HepG2 (cell line): ENCODE results near the gene NABP1. TPM values are rescaled to one million over a fixed set of nuclear protein-coding genes. Genes with fewer than 3 reads are reported as not detected.

Source experiments
- ATAC-seq: fragments of 200-7000 bp; cut with Tn5 transposase; 3 replicates; pipeline ENCODE4 v1.9.1; 2020; ENCODE audit warnings: mild to moderate bottlenecking, moderate library complexity
- BruUV-seq: library from RNA; stranded (reverse); fragments of 400-500 nt; replicated peaks from 2 replicates; lab custom pipeline; 2021; lab: Mats Ljungman, UMichigan
- CTCF ChIA-PET: fragments of 300-600 bp; formaldehyde crosslinking; extraction: SDS; loops from one replicate; lab custom pipeline; 2021; ENCODE audit warnings: low total read pairs, inconsistent platforms, low intra/inter-chr PET ratio; lab: Yijun Ruan, JAX
- POLR2A ChIA-PET: fragments of 350-600 bp; sonication (Branson Sonifier 250); formaldehyde crosslinking; loops from one replicate; lab custom pipeline; 2020; ENCODE audit warnings: antibody characterized with exemption, inconsistent platforms; lab: Yijun Ruan, JAX
- DNase-seq: peaks from one replicate; pipeline ENCODE4 v3.0.0-alpha.2; 2015; ENCODE audit warnings: low spot score
- FAIRE-seq: peaks from 3 replicates; lab custom pipeline; 2011; peaks lifted over from hg19 to GRCh38; lab: Jason Lieb, UNC
- H2AFZ ChIP-seq: one replicate; pipeline ENCODE4 v1.6.1; 2011; ENCODE audit warnings: low read length, inconsistent platforms
- H3K27ac ChIP-seq: fragments of 300-600 bp; 3 replicates; pipeline ENCODE4 v1.8.0; 2011; ENCODE audit warnings: mixed run types, mild to moderate bottlenecking, mixed read lengths, low read length, inconsistent platforms; ENCODE audit not compliant: insufficient read depth; ENCODE audit errors: extremely low read length
- H3K27me3 ChIP-seq, 2 experiments: fragments of 200-600 bp in 1 of 2; 2 replicates in 1 of 2; 3 replicates in 1 of 2; pipeline versions ENCODE4 v1.6.0 to v1.8.0; 2011; ENCODE audit warnings: low read length in 2 of 2, mild to moderate bottlenecking in 2 of 2, moderate library complexity in 2 of 2, inconsistent platforms in 1 of 2; ENCODE audit not compliant: insufficient read depth in 2 of 2, control insufficient read depth in 1 of 2
- H3K36me3 ChIP-seq, 2 experiments: fragments of 200-600 bp in 1 of 2; replicated peaks in 1 of 2; 2 replicates in 1 of 2; 3 replicates in 1 of 2; pipeline versions ENCODE4 v1.5.1 to v1.8.0; 2011; ENCODE audit warnings: low read length in 2 of 2, inconsistent platforms in 1 of 2; ENCODE audit not compliant: insufficient read depth in 2 of 2, control insufficient read depth in 1 of 2
- H3K4me1 ChIP-seq: 2 replicates; pipeline ENCODE4 v1.5.1; 2012; ENCODE audit warnings: low read length, inconsistent platforms; ENCODE audit not compliant: insufficient read depth
- H3K4me2 ChIP-seq: 2 replicates; pipeline ENCODE4 v1.6.0; 2011; ENCODE audit warnings: low read depth, low read length, inconsistent platforms
- H3K4me3 ChIP-seq, 3 experiments: fragments of 200-600 bp in 1 of 3; sonication (generic), shearing (Covaris generic) in 1 of 3; replicated peaks in 1 of 3; 2 replicates each; pipeline ENCODE4 v1.5.1; 2011 to 2016; ENCODE audit warnings: low read length in 3 of 3, inconsistent platforms in 2 of 3, low read depth in 2 of 3, mild to moderate bottlenecking in 2 of 3, control low read depth in 1 of 3, mixed read lengths in 1 of 3; ENCODE audit not compliant: insufficient read depth in 1 of 3
- H3K79me2 ChIP-seq: one replicate; pipeline ENCODE4 v1.6.1; 2011; ENCODE audit warnings: low read length, inconsistent platforms; ENCODE audit not compliant: insufficient read depth
- H3K9ac ChIP-seq: 2 replicates; pipeline ENCODE4 v1.6.0; 2011; ENCODE audit warnings: mild to moderate bottlenecking, low read depth, low read length, inconsistent platforms; ENCODE audit not compliant: insufficient read depth
- H3K9me3 ChIP-seq: 2 replicates; pipeline ENCODE4 v1.5.1; 2012; ENCODE audit warnings: mild to moderate bottlenecking, low read length
- H4K20me1 ChIP-seq: 2 replicates; pipeline ENCODE4 v1.6.0; 2011; ENCODE audit warnings: inconsistent platforms, mild to moderate bottlenecking, low read length, moderate library complexity; ENCODE audit not compliant: insufficient read depth
- ATAD3A ChIP-seq: sonication (generic); formaldehyde crosslinking; IDR thresholded peaks from 2 replicates; pipeline ENCODE4 v1.4.0; 2020; ENCODE audit warnings: missing genetic modification reagents
- CREBL2 ChIP-seq: sonication (generic); formaldehyde crosslinking; IDR thresholded peaks from 2 replicates; pipeline ENCODE4 v1.8.1; 2023; ENCODE audit warnings: missing genetic modification reagents, mild to moderate bottlenecking, borderline replicate concordance
- ELF3 ChIP-seq: IDR thresholded peaks from 2 replicates; pipeline ENCODE4 v1.6.1; 2016; ENCODE audit warnings: missing genetic modification reagents, missing compliant biosample characterization
- GATAD2A ChIP-seq: IDR thresholded peaks from 2 replicates; pipeline ENCODE4 v1.6.1; 2016
- GMEB1 ChIP-seq: sonication (generic); formaldehyde crosslinking; IDR thresholded peaks from 2 replicates; pipeline ENCODE4 v1.5.1; 2020; ENCODE audit warnings: missing genetic modification reagents, mild to moderate bottlenecking, borderline replicate concordance
- HOXA9 ChIP-seq: sonication (generic); formaldehyde crosslinking; IDR thresholded peaks from 2 replicates; pipeline ENCODE4 v1.8.1; 2022; ENCODE audit warnings: missing genetic modification reagents, mild to moderate bottlenecking, moderate library complexity, borderline replicate concordance
- KLF6 ChIP-seq: IDR thresholded peaks from 2 replicates; pipeline ENCODE4 v1.8.0; 2016; ENCODE audit warnings: missing biosample characterization, missing genetic modification reagents
- NR2F1 ChIP-seq, 2 experiments: fragments of 450-650 bp in 1 of 2; formaldehyde crosslinking in 1 of 2; IDR thresholded peaks; 2 replicates each; pipeline versions ENCODE4 v1.5.0 to v1.6.1; 2016 to 2020; ENCODE audit warnings: mild to moderate bottlenecking in 1 of 2, missing compliant biosample characterization in 1 of 2, missing genetic modification reagents in 1 of 2, moderate library complexity in 1 of 2
- ZNF24 ChIP-seq: fragments of 450-650 bp; IDR thresholded peaks from 2 replicates; pipeline ENCODE4 v1.6.1; 2017; ENCODE audit warnings: antibody characterized with exemption, mild to moderate bottlenecking
- ZNF33A ChIP-seq: sonication (generic); formaldehyde crosslinking; IDR thresholded peaks from 2 replicates; pipeline ENCODE4 v1.5.1; 2020; ENCODE audit warnings: missing genetic modification reagents, mild to moderate bottlenecking, moderate library complexity, borderline replicate concordance
- ZNF678 ChIP-seq: sonication (generic); formaldehyde crosslinking; IDR thresholded peaks from 2 replicates; pipeline ENCODE4 v1.4.0; 2020; ENCODE audit warnings: mild to moderate bottlenecking, missing genetic modification reagents
- WGBS: methylation state at CpG from one replicate; pipeline ENCODE4 v1.1.6; 2017; ENCODE audit warnings: low lambda C conversion rate; 5-methylcytosine and 5-hydroxymethylcytosine counted together
- in situ Hi-C: cut with HindIII; loops from 2 replicates; pipeline ENCODE4 v1.10.0; 2017; ENCODE audit warnings: low pct_unique_long_range_greater_than_20kb; ENCODE audit not compliant: extremely low pct_ligation_motif_present
- intact Hi-C: fragments of 100-400 bp; cut with micrococcal nuclease; formaldehyde crosslinking; loops from one replicate; pipeline ENCODE4 v1.10.0; 2022; ENCODE audit not compliant: unreplicated experiment
- polyA plus RNA-seq, 8 experiments: library from polyadenylated mRNA; depleted of rRNA in 3 of 8; stranded (reverse) in 7 of 8; unstranded in 1 of 8; fragments of >200 nt; fragmentation: Illumina TruSeq in 4 of 8; extraction: Trizol in 4 of 8; gene quantifications; 2 replicates each; pipeline versions ENCODE4 v1.2.1 to v1.2.3, GENCODE V29; 2011 to 2016; ENCODE audit warnings: low read depth in 4 of 8, missing spikeins in 1 of 8, mixed read lengths in 1 of 8; ENCODE audit not compliant: insufficient read depth in 1 of 8
- total RNA-seq, 5 experiments: library from RNA; depleted of rRNA; stranded (reverse); fragments of >200 nt; fragmentation: Illumina TruSeq; extraction: Trizol; gene quantifications; 2 replicates each; pipeline ENCODE4 v1.2.3, GENCODE V29; 2016; ENCODE audit warnings: low read depth in 1 of 5
- TF ChIP-seq, protein P1 (sequence below): sonication (generic); formaldehyde crosslinking; IDR thresholded peaks from 2 replicates; pipeline ENCODE4 v1.5.1; 2020; ENCODE audit warnings: missing genetic modification reagents, mild to moderate bottlenecking, borderline replicate concordance
- TF ChIP-seq, protein P2 (sequence below): sonication (generic); formaldehyde crosslinking; IDR thresholded peaks from 2 replicates; pipeline ENCODE4 v1.4.0; 2020; ENCODE audit warnings: missing genetic modification reagents, borderline replicate concordance

NABP1 gene
- total and polyA plus RNA-seq, 2 of the 13 experiments (the other 11 are each of a cell fraction or from before 2014, with no cell fraction given) = 14.9 to 19.8 TPM

DNA sequence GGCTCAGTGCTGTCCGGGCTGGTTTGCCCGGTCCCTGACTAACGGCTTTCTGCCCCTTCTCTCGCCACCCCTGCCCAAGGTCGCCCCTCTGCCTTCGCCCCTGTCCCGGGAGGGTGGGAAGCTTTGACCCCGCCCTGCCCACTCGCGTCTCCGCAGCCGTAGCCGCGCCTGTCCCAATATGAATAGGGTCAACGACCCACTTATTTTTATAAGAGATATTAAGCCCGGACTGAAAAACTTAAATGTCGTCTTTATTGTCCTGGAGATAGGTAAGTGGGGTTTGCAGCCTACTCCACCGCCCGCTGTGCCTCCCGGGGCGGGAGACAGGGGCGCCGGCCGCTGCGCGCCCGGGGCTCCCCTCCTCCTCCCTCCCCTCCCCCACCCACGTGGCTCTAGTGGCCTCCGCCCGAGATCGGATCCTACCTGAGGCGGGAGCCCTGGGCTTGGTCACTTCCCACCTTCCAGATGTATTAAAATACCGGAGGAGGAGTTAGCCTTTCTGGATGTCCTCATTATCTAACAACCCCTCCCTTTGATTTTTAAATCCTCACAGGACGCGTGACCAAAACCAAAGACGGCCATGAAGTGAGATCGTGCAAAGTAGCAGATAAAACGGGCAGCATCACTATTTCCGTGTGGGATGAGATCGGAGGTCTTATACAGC lies 633 bp downstream of the NABP1 start:
- H3K27ac ChIP-seq = peak overlapping the region; percentile 73
- peak overlapping the region; percentile 83 to 87 (median 86) for H3K4me3 ChIP-seq
- H3K27me3 ChIP-seq = no peaks in the 10 kb centered on the region; a peak in 1 of 5 replicates
- peak overlapping the region; percentile 89 for H3K4me2 ChIP-seq
- FAIRE-seq (no peak), DNase-seq (peak; percentile 36), ATAC-seq (peak; percentile 26)
- peaks cover 4% of the 10 kb centered on the region for H3K79me2 ChIP-seq
- H4K20me1 ChIP-seq = no peaks in the 10 kb centered on the region
- intact Hi-C loops = loop anchor here (1.0 kb wide), 2 partner anchors 13 to 112 kb away; no protein-coding TSS in a partner anchor
- WGBS = 12% methylated on average over 29 of the region's 40 CpGs
- CTCF ChIA-PET = no interaction called here
- in situ Hi-C loops = loop anchor here (5.0 kb wide), 1 partner anchor 41 kb away; no protein-coding TSS in a partner anchor
- H3K9ac ChIP-seq = peak overlapping the region; percentile 86
- POLR2A ChIA-PET = interaction anchor here (0.6 to 6.3 kb wide), 25 partner anchors 10 to 1028 kb away, joined by 3 to 153 read pairs (median 5); partner anchors contain the start of gene CAVIN2
- H3K36me3 ChIP-seq = peaks cover 0 to 13% of the 10 kb centered on the region in 2 experiments; a peak in 2 of 5 replicates
- TSS peak; percentile 69 for BruUV-seq
- H3K9me3 ChIP-seq = no peaks in the 10 kb centered on the region
- H3K4me1 ChIP-seq = peaks cover 39% of the 10 kb centered on the region
- H2AFZ ChIP-seq = no peak overlapping the region
- TF ChIP-seq ATAD3A (no peak), GMEB1 (no peak), GATAD2A (CRISPR knock-in tag) (peak; percentile 22; the same call in 1 of the 2 replicates), ZNF24 (no peak), KLF6 (CRISPR knock-in tag) (0 out of 2 replicates have a peak, but pooled peaks have one; percentile 2), CREBL2 (no peak), ELF3 (CRISPR knock-in tag) (no peak), ZNF678 (CRISPR knock-in tag) (peak; percentile 2; the same call in 1 of the 2 replicates), ZNF33A (CRISPR knock-in tag) (0 out of 2 replicates have a peak, but pooled peaks have one; percentile 27), NR2F1 (CRISPR knock-in tag; IDR thresholded peaks at IDR 0.05) (no peak), HOXA9 (CRISPR knock-in tag) (0 out of 2 replicates have a peak, but pooled peaks have one; percentile 7)
- TF ChIP-seq, protein P1, sequence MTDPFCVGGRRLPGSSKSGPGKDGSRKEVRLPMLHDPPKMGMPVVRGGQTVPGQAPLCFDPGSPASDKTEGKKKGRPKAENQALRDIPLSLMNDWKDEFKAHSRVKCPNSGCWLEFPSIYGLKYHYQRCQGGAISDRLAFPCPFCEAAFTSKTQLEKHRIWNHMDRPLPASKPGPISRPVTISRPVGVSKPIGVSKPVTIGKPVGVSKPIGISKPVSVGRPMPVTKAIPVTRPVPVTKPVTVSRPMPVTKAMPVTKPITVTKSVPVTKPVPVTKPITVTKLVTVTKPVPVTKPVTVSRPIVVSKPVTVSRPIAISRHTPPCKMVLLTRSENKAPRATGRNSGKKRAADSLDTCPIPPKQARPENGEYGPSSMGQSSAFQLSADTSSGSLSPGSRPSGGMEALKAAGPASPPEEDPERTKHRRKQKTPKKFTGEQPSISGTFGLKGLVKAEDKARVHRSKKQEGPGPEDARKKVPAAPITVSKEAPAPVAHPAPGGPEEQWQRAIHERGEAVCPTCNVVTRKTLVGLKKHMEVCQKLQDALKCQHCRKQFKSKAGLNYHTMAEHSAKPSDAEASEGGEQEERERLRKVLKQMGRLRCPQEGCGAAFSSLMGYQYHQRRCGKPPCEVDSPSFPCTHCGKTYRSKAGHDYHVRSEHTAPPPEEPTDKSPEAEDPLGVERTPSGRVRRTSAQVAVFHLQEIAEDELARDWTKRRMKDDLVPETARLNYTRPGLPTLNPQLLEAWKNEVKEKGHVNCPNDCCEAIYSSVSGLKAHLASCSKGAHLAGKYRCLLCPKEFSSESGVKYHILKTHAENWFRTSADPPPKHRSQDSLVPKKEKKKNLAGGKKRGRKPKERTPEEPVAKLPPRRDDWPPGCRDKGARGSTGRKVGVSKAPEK (CRISPR knock-in tag) = peak; percentile 76; the same call in 1 of the 2 replicates
- TF ChIP-seq, protein P2, sequence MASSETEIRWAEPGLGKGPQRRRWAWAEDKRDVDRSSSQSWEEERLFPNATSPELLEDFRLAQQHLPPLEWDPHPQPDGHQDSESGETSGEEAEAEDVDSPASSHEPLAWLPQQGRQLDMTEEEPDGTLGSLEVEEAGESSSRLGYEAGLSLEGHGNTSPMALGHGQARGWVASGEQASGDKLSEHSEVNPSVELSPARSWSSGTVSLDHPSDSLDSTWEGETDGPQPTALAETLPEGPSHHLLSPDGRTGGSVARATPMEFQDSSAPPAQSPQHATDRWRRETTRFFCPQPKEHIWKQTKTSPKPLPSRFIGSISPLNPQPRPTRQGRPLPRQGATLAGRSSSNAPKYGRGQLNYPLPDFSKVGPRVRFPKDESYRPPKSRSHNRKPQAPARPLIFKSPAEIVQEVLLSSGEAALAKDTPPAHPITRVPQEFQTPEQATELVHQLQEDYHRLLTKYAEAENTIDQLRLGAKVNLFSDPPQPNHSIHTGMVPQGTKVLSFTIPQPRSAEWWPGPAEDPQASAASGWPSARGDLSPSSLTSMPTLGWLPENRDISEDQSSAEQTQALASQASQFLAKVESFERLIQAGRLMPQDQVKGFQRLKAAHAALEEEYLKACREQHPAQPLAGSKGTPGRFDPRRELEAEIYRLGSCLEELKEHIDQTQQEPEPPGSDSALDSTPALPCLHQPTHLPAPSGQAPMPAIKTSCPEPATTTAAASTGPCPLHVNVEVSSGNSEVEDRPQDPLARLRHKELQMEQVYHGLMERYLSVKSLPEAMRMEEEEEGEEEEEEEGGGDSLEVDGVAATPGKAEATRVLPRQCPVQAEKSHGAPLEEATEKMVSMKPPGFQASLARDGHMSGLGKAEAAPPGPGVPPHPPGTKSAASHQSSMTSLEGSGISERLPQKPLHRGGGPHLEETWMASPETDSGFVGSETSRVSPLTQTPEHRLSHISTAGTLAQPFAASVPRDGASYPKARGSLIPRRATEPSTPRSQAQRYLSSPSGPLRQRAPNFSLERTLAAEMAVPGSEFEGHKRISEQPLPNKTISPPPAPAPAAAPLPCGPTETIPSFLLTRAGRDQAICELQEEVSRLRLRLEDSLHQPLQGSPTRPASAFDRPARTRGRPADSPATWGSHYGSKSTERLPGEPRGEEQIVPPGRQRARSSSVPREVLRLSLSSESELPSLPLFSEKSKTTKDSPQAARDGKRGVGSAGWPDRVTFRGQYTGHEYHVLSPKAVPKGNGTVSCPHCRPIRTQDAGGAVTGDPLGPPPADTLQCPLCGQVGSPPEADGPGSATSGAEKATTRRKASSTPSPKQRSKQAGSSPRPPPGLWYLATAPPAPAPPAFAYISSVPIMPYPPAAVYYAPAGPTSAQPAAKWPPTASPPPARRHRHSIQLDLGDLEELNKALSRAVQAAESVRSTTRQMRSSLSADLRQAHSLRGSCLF = no peak
